IPS DF 4.7 (cell line): ENCODE data around the gene ZP1.

ENCODE experiments used
- DNase-seq: peaks from one replicate; pipeline ENCODE4 v3.0.0-alpha.2; 2013; ENCODE audit warnings: low spot score; ENCODE audit errors: extremely low read depth

The ZP1 gene

DNA sequence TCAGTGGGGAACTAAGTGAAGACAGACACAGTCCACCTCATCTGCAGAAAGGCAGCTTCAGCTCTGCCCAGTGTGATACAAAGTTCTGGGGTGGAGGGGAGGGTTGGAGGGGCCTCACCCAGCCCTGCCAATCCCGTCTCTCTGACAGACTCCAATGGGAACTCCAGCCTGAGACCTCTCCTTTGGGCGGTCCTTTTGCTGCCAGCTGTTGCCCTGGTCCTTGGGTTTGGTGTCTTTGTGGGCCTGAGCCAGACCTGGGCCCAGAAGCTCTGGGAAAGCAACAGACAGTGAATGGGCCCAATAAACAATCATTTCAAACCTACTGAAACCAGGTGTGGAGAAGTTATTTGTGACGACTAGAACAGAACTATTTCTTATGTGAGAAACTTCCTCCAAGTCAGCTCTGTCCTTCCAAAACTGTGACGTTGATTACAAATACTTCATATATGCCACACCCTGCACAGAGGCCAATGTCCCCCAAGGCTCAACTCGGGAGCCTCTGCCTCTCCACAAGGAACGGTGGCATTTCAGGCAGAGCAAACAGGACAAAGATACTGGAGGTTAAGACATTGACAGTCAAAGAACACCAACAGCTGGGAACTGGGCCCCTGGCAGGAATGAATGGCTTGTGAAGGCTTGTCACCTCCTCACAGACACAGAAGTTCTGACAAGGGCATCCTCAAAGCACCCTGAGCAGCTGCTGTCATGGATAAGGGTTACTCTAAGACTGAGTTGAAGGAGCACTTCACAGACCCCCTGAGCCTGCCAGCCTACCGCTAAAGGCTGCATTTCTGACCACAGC is 8.2 kb downstream of the ZP1 start:
- no peak for DNase-seq

DNA sequence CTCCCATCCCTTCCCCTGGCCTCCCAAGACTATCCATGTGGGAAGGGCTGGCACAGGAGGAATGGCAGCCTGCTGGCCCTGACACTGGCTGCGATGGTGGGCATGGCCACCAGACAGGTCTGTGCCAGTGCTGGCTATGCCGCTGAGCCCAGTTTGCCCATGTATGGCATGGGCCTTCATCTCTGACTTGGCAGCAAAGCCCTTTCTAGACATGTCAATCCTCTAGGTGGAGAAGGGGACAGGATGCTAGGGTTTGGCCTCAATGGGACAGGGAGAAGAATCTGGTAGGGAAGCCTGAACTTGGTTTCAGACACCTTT is 8.8 kb downstream of the ZP1 start:
- DNase-seq, result no peak

DNA sequence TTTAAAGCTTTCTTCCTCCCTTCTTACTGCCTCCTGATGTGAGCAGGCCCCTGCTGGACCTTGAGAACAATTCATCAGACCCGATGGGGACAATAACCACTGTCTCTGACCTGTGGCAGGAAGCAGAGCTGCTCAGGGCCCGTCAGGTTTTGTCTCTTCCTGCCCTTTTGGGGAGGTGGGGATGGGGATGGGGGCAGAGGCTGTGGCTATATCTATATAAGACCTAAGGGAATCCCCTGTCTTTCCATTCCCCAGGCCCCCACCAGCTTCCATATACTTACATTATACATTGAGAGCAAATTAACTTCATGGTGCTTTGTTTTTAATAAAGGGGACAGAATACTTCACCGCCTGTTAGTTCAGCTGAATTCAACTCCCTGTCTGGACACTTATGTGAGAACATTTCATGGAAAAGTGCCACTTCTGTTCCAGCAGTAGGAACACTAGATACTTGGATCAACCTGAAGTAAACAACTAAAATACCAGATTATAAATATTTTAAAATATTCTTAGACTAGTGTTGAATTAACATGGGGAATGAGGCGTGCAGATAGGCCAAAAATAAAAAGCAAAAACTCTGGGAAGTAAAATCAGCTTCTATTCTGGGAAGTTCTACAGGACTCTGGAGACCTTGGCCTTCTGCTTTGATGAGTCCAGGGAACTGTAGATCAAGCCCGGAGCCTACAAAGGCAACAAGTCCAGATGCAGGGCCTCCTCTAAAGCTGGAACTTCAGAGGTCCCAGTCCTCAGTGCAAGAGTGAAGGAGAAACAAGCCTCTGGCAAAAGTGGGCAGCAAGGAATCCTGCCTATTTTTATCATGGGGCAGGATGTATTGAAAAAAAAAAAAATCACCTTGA is 11.1 kb downstream of the ZP1 start:
- no peak for DNase-seq

DNA sequence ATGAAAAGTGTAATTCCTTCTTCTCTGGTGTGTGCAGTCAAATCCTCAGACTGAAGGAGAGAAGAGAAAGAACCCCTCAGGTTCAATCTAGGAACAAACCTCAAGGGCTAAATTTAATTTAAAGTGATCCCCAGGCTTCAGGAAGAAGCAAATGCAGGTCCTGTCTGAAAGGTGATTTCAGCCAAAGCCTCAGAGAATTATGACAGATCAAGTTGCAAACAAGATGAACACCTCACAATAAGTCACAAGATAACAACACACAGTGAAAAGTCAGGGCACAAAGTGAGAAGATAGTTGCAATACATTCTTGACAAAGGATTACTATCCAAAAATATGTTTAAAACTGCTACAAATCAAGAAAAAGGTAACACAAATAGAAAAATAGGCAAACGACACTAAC is 11.8 kb downstream of the ZP1 start:
- DNase-seq, result no peak

DNA sequence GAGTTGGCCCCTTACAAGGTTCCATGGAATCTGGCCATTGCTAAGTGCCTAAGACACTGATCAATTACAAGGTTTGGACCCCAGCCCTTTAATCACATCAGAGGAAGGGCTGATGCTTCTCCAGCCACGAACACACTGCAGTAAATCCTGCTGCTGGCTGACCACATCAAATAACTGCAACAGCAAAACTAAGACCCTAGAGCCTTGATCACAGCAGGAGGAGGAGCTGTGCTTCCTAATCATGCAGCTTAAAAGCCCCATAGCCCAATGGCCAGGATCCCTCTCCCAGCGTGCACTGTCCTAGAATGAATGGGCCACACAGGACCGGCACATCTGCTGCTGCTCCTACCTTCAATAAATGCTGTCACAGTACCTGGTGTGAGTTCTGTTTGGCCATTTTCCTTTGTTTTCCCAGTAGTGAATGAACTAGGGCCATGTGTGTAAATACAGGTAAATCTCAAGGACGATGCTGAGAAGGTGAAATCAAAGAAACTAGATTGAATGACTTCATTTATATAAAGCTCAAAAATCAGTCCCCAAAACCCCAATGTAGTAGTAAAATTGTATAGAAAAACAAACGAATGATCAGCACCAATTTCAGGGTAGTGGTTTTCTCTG is 12.7 kb downstream of the ZP1 start:
- no peak for DNase-seq

DNA sequence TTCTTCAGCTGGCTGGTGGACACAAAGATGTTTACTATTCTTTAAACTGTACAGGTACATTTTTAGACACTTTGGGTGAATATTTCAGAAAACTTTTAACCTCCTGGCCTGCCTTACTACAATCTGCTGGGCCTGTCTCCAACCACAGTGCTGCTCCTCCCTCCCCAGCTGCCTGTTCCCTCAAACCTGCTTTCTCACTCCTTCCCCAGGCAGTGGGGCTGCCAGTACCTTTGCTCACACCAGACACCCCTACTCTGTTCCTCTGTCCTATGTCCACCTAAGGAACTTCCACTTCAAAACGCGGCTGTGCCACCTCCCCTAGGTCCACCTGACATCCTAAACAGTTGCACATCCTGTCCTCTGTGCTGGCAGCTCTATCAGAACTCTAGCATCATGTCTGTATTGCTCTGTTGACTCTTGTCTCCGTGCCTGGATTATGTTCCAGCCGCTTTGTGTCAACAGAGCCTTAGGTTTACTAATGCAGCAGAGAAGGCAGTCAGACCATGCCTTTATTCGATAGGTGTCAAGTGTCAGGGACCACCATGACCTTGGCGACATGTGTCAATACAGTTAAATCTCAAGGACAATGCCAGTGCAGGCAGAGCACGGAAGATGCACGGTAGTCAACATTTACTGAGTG is 13.4 kb downstream of the ZP1 start:
- DNase-seq, result no peak

DNA sequence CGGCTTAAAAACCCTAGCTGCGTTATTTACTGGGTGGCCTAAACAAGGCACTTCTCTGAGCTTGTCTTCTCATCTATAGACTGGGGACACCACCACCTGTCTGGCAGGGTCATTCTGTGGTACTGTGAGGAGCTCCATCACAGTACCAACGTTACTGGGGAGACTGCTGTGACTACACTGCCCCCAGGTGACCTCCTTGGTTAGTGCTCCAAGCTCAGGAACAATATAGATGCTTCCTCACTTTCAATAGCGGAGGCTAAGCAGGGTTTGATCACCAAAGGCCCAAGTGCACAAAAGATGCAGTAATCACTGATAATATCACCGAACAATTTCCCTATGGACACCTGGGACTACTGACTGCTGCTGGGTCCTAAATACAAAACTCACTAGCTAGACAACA is 20.2 kb downstream of the ZP1 start:
- no peak for DNase-seq

DNA sequence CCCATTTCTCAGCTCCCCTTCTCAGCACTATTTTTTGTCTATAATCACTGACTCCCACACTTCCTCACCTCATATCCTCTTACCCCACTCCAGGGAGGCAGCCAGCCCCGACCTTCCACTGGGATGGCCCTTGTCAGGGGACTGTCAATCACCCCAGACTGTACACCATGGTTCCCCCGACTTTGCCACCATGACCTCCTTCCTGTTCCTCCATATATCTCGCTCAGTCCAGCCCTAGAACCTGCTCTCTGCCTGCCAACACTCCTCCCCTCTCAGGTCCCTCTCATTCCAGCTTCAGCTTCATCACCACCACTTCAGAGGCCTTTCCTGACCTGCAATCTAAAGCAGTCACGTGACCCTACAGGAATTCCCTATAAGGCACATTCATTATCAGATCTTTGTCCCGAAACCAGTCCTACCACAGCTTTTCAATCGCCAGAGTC is 22.5 kb downstream of the ZP1 start:
- no peak for DNase-seq

DNA sequence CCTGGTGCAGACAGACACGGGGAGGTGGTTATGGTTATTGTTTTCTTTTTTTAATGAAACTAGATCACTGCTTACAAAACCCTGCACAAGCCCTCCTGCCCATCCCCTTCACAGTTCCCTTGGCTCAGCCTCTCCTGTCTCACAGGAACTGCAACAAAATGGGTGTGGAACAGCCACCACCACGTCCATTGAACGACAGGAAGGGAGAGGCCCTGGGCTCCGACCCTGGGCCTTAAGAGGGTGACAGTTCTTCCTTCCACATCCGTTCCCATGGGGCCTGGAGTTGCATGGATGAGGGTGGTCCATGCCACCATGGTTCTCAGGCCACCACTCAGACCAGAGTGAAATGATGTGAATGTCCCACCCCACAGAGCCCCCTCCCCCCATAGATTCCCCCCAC is 23.4 kb downstream of the ZP1 start:
- no peak for DNase-seq

DNA sequence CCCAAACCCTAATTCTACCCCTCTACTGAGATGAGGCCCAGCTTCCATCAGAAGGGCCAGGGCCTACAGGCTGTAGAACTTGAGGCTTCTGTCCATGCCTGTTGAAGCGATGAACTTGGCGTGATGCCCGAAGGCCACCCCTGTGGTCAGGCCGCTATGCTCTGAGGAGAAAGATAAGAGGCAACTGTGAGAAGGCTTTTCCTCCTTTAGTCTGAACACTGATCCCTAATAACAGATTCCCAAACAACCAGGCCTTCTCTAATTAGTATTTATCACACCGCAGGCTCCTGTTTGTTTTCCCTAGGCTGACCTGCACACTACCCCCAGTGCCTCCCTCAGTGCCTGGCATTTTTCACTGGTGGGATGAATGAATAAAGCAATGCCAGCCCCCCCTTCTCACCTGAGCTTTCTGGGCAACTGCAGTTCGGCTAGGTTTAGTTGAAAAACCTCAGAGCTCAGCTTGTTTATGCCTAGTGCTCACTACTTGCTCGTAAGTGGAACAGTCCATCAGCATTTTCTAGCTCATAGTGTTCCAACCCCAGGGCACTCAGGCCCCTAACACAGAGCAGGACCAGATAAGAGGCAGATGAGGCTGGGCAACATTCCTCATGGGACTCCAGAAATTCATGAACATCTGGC is 23.9 kb downstream of the ZP1 start:
- DNase-seq, result no peak

DNA sequence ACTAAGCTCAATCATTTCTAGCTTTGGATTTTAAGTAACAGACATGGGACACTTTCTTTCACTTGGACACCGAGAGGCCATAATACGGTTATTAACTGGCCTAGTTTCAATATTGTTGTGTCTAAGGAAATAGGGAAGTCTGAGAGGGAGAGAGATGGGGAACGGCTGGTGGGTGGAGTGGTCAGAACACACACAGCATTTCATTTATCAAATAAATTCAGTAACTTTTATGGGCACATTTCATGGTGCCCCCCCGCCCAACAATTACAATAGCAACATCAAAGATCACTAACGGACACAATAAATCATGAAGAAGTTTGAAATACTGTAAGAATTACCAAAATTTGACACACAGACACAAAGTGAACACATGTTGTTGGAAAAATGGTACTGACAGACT is 28.3 kb downstream of the ZP1 start:
- DNase-seq, result no peak

DNA sequence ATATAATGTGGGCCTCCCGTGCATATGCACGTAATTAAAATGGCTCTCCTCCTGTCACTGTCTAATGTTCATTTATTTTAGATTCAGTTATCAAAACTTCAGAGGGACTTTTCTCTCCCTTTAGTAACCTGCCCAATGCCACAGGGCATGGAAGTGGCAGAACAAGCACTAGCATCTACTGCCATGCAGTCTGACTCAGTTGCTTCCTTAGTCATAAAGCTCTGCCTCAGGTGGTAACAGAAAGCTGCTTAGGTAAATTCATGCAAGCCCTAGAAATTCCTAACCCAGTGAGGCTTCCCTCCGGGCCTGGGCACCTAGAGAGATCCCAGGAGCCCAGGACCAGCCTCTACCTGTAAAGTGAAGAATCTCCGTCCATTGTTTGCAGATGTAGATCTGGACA is 30.2 kb downstream of the ZP1 start:
- no peak for DNase-seq

DNA sequence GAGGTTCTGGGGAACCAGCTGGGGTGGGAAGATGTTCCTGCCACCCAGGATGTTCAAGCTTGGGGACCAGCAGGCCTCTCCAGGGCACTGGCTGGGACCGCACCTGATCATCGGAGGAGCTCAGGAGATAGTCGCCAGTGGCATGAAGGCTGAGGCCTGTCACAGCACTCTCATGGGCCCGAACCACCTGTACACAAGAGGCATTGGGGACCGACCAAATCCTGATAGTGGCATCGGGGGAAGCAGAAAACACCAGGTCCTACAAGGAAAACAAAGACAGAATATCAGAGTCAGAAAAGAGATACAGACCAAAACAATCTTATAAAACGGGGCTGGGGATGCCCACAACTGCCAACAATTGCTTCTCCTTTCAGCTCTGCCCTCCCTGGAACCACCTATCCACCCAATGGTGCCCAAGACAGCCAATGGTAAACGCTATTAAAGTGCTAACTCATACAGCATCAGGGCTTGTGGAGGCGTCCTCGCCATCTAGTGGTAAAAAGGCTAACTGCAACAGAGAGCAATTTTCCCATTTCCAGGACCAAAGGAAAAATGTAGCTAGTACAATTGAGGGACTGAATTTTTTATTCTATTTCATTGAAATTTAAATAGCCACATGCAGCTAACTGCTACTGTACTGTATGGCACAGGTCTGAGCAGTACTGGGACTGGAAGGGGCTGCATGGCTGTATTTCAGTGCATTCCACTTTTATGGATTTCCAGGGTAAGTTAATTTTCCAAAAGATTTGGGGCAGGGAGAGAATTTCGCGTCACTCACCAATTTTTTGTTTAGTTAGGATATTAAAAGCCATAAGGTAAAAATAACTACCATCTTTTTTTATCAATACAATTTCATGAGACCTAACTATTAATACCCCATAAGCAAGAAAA is 31.9 kb downstream of the ZP1 start:
- no peak for DNase-seq

DNA sequence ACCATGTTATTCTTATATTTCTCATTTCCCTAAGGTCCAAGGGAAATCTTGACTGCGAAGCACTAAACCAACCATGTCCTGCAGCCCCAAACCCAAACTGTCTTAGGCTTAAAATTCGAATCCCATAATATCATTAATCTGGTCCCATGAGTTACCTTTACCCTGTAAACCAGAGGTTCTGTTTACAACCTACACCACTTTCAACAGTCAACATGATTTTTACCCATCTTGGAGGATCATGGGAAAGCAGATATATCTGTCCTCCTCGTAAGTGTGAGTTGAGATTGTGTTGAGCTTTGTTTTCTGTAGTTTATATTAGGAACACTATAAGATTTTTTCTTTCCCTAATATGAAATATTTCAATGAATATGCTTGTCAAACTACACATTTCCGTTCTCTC is 32.6 kb downstream of the ZP1 start:
- DNase-seq, result no peak

DNA sequence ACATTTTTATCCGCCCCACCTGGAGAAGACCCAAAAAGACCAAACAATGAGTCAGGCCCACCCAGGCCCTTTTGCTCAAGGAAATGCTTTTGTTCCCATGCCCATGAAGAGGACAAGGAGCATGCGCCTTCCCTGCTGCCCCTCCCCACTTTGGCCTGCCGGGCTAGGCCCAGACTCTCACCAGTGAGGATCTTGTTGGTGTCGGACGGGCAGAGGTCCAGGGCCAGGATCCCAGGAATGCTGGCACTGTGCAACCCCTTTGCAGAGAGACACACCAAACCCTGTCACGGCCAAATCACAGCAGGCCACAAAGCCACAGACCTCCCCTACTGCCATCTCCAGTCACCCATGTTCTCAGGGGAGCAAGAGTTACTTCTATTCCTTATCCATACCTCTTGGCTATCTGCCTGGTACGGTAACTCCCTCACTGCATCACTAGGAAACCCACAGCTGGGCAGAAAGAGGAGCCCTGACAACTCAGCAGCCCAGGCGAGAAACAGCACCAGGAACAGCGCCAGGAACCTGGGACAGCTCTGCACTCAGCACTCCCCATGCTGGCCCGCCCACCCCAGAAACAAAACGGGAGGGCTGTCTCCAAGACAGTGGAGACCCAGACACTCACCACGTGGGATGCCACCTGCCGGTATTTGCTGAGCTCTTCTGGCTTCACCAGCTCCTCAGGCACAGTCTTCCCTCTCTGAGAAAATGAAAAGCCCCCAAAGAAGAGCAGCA is 33.5 kb downstream of the ZP1 start:
- DNase-seq, result no peak

DNA sequence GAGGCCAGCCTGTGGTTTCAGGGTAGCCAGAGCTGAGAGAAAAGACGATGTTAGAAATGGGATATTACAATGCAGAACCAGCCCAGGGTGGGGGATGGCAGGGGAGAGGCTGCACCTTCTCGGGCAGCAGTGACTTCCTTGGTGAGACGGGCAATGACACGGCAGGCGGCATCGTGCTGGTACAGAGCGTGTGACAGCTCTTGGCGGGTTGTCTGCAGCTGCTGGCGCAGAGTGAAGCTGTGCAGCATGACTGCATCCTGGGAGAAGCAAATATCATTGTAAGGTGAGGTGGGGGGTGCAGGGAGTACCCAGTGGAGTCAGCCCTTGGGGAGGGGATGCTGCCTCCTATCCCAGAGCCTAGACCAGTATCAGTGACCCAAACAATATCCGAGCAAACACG is 35.3 kb downstream of the ZP1 start:
- no peak for DNase-seq

DNA sequence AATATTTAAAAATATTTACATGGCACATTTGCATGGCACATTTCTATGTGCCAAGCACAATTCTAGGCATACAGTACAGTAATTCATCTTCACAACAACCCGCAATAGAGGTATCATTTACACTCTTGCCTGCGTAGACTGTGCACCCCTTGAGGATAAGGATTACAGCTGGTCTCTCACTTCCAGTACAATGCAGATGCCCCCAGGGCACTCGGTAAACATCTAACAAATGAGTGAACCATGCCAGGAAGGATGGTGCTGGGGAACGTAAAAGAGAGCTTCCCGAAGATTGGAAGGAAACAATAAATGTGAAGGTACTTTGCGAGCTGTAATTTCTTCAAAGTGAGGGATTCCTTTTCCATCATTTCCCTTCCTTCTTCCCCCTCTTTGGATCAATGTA is 37.7 kb downstream of the ZP1 start:
- no peak for DNase-seq

DNA sequence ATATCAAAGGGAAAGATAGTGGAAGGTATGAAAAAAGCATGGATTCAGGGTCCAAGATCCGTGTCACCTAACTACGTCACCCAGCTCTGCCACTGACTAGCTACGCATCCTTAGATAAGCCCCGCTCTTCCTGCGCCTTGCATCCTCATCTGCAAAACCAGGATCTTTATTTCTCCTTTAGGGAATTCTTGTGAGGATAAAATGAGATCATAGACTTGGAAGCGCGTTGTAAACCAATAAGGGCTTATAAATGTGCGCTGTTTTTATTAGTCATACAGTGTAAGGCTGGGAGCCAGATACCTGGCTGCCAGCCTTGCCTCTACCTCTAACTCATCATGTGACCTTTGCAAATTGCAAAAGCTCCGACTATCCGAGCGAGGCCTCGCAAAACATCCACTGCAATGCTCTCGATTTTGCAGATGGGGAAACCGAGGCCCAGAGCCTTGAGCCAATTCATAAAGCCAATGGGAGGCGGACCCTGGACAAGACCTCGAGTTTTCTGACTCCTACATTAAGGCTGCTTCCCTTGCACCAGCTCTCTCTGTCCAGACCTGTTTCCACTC is 38.3 kb downstream of the ZP1 start:
- DNase-seq, result no peak

DNA sequence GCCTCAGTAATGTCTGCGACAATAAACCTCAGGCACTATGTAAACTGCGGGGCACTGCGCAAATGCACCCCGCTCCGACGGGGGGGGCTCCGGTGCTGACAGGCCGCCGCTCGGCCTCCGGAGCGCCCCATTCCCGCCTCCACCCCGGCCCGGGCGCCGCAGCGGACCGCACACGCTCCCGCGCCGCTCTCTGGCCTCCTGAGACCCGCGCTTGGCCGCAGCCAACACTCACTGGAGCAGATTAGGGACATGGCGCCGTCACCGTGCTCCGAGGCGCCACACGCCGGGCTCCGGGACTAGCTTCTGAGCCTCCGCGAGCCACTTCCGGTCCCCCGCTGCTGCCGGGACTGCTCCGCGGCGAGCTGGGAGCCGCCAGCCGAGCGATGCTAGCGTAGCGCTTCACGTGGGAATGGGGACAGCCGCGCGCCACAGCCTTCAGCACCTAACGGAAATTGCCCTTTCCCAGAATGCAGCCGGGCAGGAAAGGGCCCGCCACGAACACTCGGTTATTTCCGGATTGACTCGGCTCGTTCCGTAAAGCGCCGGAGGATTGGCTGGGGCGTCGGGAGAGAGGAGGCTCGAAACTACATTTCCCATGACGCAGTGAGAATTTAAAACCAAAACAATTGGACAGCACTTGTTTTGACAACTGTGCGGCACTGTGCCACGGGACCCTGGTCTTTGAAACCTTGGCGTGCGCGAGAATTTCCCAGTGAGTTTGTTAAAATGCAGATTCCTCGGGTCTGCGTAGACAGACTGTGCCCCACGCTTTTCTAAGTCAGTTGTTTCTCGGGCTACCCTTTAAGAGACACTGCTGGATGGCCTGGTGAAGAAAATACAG is 39.0 kb downstream of the ZP1 start, which contains the start of gene PRPF19:
TSS of gene PRPF19 (minus strand) at position 454 of the 841 bp plus-strand sequence. CDS start at position 251, 203 bp downstream.
- no peak for DNase-seq
